Nephron progenitor cell (in vitro differentiated cells): ENCODE results near the gene DHRSX.

Experiments used
- DNase-seq: peaks from one replicate; pipeline ENCODE4 v3.0.0; 2021
- H3K27ac Mint-ChIP-seq: 2 replicates; pipeline ENCODE4 v1.8.0; 2021; ENCODE audit warnings: mild to moderate bottlenecking, moderate library complexity, mixed read lengths
- H3K27me3 Mint-ChIP-seq: 2 replicates; pipeline ENCODE4 v1.8.0; 2021; ENCODE audit warnings: mild to moderate bottlenecking, low read depth, mixed read lengths; ENCODE audit not compliant: poor library complexity
- H3K36me3 Mint-ChIP-seq: 2 replicates; pipeline ENCODE4 v1.8.0; 2021; ENCODE audit warnings: low read depth, mixed read lengths
- H3K4me1 Mint-ChIP-seq: 2 replicates; pipeline ENCODE4 v1.8.0; 2021; ENCODE audit warnings: mixed read lengths
- H3K4me3 Mint-ChIP-seq: 2 replicates; pipeline ENCODE4 v1.8.0; 2021; ENCODE audit warnings: mild to moderate bottlenecking, moderate library complexity, mixed read lengths
- H3K9me3 Mint-ChIP-seq: 2 replicates; pipeline ENCODE4 v1.8.0; 2021; ENCODE audit warnings: mild to moderate bottlenecking, moderate library complexity, mixed read lengths
- TF ChIP-seq, protein P1 (sequence below): fragments of 200-600 bp; sonication (generic); IDR thresholded peaks from 2 replicates; pipeline ENCODE4 v1.5.0; 2021; ENCODE audit warnings: antibody characterized with exemption

DHRSX gene

DNA sequence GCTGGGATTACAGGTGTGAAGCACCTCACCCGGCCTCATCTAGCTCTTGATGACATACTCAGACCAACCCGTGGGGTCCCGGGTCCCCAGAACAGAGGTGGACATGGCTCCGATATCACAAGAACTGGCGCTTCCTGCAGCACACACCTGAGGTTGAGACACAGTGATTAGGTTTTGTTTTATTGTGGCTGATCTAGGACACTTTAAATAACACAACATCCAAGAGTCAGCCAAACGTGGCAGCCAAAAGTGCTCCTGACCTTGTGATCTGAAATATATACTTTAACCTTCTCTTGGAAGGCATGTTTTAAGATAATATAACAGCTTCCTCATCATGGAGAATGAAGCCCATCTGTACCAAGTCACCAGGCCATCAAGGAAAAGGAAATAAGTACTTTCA, 198.9 kb downstream of the DHRSX start:
- H3K4me1 Mint-ChIP-seq, result no peaks in the 10 kb centered on the region
- no peak overlapping the region for H3K27ac Mint-ChIP-seq
- peaks cover 36% of the 10 kb centered on the region for H3K9me3 Mint-ChIP-seq
- TF ChIP-seq, protein P1, sequence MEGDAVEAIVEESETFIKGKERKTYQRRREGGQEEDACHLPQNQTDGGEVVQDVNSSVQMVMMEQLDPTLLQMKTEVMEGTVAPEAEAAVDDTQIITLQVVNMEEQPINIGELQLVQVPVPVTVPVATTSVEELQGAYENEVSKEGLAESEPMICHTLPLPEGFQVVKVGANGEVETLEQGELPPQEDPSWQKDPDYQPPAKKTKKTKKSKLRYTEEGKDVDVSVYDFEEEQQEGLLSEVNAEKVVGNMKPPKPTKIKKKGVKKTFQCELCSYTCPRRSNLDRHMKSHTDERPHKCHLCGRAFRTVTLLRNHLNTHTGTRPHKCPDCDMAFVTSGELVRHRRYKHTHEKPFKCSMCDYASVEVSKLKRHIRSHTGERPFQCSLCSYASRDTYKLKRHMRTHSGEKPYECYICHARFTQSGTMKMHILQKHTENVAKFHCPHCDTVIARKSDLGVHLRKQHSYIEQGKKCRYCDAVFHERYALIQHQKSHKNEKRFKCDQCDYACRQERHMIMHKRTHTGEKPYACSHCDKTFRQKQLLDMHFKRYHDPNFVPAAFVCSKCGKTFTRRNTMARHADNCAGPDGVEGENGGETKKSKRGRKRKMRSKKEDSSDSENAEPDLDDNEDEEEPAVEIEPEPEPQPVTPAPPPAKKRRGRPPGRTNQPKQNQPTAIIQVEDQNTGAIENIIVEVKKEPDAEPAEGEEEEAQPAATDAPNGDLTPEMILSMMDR, result no peak
- no peak overlapping the region for H3K4me3 Mint-ChIP-seq
- H3K27me3 Mint-ChIP-seq, result no peaks in the 10 kb centered on the region
- H3K36me3 Mint-ChIP-seq, result peaks cover 37% of the 10 kb centered on the region
- no peak for DNase-seq

DNA sequence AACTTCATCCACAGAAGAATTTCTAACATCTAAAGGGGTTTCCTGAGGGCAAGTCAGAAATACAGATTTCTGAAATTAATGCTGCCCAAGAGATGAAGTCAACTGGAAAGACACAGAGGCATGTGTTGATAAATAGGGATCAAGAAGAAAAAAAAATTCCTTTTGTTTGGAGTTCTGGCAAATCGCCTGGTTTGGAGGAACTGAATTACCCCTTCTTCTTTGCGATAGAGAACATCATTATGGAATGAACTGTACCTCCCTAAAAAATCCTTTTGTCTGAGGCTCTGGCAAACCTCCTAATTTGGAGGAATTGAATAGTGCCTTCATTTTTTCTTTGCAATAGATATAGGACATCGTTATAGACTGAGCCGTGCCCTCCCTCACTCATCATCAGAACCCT, 200.9 kb downstream of the DHRSX start:
- Mint-ChIP-seq H3K4me1 (no peaks in the 10 kb centered on the region), H3K9me3 (peaks cover 26% of the 10 kb centered on the region), H3K4me3 (no peak overlapping the region), H3K36me3 (peaks cover 17% of the 10 kb centered on the region), H3K27me3 (no peaks in the 10 kb centered on the region), H3K27ac (no peak overlapping the region)
- TF ChIP-seq, protein P1, result no peak
- no peak for DNase-seq

DNA sequence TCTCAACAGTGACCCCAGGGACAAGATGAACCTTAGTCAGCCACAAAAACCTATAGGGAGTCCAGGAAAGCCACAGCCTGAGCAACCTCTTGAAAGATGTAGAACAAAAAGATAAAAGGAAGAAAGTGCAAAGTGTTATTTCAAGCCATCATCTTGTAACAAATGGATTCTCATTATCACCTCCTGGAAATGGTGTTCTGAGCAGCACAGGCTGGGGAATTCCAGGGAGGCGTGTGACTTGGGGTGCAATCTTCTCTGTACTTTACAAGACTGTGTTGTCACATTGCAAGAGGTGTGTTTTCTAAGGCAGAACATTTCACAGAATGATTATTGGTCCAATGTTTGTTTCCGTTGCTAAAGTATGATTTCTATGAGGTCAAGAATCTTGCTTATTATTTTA, 214.0 kb downstream of the DHRSX start:
- Mint-ChIP-seq H3K36me3 (peaks cover 80% of the 10 kb centered on the region), H3K27ac (no peak overlapping the region), H3K4me1 (no peaks in the 10 kb centered on the region), H3K27me3 (peaks cover 21% of the 10 kb centered on the region), H3K9me3 (peaks cover 38% of the 10 kb centered on the region), H3K4me3 (no peak overlapping the region)
- TF ChIP-seq, protein P1, result no peak
- no peak for DNase-seq

DNA sequence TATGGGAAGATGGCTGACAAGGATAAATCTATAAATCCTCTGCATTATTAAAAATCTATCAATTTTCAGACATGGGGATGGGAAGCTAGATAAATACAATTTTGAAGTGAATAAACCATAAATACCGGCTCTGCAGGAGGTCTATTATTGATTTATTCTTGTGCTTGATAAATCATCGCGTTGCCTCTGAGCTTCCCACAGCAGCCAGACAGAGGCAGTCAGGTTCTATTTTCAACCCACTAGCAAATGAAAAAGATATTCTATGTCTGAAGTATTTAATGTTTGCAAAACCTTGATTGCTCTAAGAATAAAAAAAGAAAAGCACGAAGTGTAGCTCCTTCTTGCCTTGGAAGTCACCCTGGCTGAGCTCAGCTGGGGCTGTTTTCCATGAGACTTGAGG, 216.2 kb downstream of the DHRSX start:
- Mint-ChIP-seq H3K36me3 (peaks cover 61% of the 10 kb centered on the region), H3K27ac (no peak overlapping the region), H3K4me3 (no peak overlapping the region), H3K4me1 (no peaks in the 10 kb centered on the region), H3K9me3 (peaks cover 38% of the 10 kb centered on the region), H3K27me3 (peaks cover 21% of the 10 kb centered on the region)
- no peak for DNase-seq
- TF ChIP-seq, protein P1, result no peak

DNA sequence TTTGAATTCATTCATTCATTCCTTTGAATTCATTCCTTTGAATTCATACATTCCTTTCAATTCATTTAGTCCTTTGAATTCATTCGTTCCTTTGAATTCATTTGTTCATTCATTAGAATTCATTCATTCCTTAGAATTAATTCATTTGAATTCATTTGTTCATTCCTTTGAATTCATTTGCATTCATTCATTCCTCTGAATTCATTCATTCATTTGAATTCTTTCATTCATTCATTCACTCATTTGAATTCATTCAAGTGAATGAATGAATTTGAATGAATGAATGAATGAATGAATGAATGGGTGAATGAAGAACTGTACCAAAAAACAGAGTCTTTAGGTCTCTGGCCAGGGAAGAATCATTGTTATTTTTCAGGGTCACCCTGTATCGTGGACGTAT, 216.6 kb downstream of the DHRSX start:
- H3K27ac Mint-ChIP-seq, result no peak overlapping the region
- H3K36me3 Mint-ChIP-seq, result peaks cover 56% of the 10 kb centered on the region

More for the DNA sequence above, 216.6 kb downstream of the DHRSX start:
- no peak for DNase-seq
- TF ChIP-seq, protein P1, result no peak
- no peaks in the 10 kb centered on the region for H3K4me1 Mint-ChIP-seq
- no peak overlapping the region for H3K4me3 Mint-ChIP-seq
- H3K27me3 Mint-ChIP-seq, result peaks cover 18% of the 10 kb centered on the region
- H3K9me3 Mint-ChIP-seq, result peaks cover 38% of the 10 kb centered on the region
